ENCODE results near the gene EMILIN2.
"Not testable (repeated sequence)": the region's sequence is repeated elsewhere in the genome, so short reads cannot be mapped to it uniquely, and the experiment has no call there.

EMILIN2 gene

DNA sequence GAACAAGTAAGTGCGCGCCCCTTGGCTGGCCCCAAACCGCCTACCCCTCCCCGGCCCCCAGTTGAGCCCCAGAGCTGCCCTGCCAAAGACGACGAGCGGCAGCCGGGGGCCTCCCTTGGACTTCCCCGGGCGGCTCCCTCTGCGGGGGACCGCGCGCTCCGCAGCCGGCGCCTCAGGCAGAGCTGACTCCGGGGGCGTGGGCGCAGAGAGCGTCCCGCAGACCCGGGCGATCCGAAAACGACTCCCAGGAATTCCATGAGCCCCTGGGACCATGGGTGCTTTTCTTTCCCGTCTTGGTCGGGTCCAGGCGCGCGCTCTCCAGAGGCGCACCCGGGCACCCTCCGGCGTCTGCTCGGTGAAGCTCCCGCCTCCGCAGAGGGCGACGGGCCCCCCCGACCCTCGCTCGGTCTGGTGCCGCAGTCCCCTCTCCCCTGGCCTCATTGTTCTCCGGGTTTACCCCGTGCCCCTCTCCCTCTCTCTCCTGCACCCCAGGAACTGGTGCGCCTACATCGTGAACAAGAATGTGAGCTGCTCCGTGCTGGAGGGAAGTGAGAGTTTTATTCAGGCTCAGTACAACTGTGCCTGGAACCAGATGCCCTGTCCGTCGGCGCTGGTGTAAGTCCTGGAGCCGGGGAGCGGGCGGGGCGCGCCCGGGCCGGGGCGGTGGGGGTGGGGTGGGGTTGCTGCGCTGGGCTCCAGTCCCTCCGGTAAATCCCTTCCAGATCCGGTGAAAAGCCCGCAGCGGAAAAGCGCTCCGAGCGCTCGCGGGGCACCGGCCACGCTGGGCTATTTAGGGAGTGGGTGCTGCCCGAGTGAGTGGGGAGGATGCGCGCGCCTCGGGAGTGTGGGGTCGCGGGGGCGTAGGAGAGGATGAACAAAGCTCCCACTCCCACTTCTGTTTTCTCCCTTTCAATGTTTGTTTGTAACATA, 776 bp downstream of the EMILIN2 start:
- DNase-seq, result peak; percentile 22

DNA sequence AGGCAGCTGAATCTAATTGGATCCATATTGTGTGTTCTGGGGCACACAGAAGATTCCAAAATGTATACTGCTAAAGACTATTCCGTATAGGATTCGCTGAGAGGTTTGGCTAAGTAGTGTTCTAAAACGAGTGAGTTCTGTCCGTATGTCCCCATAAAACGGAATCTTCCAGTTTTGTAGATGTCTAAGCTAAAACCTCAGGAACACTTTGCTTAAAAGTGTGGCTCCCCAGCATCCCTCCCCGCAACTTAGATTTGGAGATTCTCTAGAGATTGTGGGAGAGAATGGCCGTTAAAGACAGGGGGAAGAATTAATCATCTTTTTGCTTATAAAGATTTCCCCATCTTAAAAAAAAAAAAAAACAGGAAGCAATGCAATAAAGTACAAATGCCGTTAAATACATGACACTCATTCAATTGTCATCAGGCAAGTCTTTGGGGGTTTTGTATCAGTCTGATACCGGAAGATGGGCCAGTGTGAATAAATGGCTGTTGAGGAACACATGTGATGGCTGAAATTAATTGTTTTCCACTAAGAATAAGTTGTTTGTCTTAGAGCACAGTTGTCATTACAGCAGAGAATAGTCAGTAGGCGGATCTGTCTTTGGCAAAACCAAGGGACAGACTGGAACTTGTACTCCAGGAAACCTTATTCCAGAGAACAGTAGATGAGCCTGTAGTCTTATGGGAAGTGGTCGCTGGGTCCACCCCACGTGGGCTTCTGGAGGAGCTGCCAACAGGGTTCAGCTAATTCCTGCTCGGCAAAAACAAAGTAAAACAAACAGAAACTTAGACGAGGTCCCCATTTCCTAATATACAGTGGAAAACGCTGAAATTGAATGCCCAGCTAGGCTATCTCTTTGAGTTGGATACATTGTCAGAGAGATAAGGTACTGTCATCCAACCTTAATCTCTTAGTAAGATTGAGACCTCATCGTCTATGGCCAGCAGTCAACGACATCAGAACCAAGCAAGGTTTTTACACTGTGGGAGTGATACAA, 1.7 kb downstream of the EMILIN2 start:
- no peak for DNase-seq

DNA sequence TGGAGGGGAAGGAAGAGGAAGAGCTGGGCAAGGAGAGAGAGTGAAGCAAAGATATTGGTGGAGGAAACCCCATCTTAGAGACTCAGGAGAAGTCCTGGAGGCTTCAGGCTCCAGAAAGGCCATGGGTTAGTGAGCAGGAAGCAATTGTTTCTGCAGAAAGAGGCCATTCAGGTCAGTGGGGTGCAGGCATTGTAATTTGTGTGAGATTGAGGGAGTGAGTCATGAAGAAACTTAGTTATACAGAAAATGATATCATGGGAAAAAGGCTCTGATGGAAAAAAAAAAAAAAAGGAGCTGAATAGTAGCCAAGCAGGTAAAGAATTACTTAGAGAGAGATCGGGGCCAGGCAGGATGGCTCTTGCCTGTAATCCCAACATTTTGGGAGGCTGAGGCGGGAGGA, 4.0 kb downstream of the EMILIN2 start:
- no peak for DNase-seq

DNA sequence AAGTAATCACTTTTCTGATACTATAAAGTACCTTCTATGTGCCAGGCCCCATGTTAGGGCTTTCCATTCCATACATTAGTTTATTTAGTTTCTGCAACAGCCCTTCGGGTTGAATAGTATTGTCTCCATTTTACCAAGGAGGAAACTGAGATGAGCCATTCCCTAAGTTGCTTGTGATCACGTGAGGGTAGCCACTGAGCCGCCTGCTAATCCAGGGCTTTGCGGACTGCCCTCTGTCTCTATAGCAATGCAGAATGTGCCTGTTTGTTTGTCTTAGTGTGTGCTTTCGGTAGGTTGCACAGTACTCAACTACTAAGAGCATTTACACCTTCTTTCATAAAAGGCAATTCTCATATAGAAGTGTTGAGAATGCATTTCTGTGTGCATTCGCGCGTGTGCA, 5.0 kb downstream of the EMILIN2 start:
- DNase-seq, result no peak

DNA sequence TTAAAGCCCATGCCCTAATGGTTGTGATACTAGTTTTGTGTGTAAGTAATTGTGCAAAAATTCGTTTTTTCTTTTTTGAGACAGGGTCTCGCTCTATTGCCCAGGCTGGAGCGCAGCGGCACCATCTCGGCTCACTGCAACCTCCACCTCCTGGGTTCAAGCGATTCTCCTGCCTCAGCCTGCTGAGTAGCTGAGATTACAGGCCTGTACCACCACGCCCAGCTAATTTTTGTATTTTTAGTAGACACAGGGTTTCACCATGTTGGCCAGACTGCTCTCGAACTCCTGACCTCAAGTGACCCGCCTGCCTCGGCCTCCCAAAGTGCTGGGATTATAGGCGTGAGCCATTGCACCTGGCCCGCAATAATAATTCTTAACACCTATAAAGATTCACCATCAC, 5.7 kb downstream of the EMILIN2 start:
- DNase-seq, result not testable (repeated sequence)

DNA sequence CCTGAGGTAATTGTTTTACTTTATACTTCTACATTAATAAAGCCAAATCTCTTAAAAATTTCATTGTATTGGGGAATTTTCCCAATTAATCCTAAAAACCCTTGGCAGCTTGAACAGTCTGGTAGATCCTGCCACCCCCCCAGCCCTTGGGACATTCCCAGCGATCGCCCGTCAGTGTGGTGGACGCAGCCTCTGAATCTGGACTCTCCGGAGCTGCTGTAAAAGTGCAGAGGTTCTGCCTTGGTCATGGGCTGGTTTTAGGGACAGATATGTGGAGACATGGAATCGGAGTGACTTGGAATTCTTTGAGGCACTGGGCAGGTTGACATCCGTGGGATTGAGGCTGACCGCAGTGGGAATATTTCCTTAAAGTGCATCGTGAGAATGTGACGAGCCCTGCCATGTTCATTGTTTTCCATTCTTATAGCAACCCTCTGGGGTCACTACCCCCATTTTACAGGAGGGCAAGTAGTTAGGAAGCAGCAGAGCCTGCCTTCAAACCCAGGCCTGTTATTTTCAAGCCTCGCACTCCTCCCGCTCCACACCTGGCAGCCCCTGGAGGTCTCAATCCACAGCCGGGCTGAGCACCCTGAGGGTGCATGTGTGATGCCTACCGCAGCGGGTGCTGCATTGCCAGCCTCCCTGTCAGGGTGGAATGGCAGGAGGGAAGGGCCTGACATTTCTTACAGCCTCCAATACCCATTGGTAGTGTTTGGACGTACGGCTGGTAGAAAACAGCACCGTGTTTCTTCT, 6.5 kb downstream of the EMILIN2 start:
- DNase-seq, result no peak

DNA sequence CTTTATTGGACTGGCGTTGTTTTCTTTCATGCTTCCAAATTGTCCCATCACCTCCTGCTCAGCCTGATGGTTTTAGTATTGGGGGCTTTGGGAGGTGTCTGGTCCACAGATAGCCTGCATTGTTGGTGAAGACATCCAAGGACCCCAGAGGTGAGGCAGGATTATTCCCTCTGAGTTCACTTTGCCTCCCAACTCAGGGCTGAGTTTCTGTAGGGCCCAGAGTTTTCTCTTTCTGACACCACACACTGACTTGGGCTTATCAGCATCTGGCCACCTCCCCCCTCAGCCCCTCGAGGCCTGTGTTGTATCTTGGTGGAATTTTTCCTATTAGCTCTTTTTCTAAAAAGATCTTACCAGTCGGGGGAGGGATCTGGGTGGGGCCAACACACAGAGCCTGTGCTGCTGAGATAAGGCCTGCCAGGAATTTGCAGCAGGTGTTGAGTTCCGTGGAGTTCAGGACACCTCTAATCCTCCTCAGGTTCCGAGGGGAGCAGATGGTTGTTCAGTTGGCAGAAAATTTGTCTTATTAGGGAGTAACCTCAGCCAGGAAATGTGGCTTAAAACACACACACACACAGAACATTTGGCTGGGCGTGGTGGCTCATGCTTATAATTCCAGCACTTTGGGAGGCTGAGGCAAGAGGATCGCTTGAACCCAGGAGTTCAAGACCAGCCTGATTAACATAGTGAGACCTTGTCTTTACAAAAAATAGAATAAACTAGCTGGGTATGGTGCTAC, 7.3 kb downstream of the EMILIN2 start:
- no peak for DNase-seq

DNA sequence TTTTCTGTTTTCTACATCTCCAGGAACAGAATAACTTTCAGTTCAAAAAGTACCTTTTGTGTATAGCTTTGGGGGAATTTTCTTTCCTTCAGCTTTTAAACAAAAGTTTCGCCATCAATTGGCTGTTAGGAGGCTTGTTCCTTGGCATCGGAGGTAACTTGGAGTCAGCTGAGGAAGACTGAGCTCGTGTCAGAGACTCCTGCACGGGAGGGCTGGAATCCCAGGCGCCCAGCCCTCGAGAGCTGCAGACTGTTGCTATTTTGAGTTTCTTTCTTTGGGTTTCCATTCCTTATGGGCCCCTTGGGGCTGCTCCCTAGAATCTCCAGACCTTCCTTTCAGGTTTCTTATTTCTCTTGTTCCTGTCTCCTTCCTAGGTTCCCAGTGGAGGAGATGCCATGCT, 8.1 kb downstream of the EMILIN2 start:
- no peak for DNase-seq

DNA sequence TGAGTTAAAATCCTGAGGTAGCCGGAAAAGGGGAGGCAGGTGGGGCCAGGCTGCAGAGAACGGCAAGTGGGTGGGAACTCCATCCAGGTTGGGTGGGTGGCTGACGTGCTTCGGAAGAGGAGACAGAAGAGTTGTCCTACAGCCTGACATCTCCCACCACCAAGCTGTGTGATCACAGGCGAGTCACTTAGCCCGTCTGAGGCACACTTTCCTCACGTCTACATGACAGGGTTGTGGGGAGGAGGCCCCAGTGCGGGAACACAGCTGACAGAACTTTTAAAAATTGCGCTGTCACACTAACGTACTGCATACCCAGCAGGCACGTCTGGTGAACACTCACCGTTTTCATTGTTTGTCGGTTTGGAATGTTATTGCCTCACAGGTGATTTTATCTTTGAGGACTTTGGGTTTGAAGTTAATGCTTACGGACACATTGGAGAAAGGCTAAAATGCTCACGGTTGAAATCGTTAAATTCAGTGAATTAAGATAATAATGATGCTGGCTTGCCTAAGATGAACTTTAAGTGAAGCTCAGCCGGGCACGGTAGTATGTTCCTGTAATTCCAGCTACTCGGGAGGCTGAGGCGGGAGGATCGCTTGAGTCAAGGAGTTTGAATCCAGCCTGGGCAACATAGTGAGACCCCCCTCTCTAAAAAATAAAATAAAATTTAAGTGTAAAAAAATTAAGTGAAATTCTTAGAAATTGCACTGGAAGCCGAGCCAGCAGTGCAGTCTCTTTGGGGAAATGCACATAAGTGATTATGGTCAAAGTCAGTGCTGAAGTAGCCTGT, 8.9 kb downstream of the EMILIN2 start:
- DNase-seq, result no peak

DNA sequence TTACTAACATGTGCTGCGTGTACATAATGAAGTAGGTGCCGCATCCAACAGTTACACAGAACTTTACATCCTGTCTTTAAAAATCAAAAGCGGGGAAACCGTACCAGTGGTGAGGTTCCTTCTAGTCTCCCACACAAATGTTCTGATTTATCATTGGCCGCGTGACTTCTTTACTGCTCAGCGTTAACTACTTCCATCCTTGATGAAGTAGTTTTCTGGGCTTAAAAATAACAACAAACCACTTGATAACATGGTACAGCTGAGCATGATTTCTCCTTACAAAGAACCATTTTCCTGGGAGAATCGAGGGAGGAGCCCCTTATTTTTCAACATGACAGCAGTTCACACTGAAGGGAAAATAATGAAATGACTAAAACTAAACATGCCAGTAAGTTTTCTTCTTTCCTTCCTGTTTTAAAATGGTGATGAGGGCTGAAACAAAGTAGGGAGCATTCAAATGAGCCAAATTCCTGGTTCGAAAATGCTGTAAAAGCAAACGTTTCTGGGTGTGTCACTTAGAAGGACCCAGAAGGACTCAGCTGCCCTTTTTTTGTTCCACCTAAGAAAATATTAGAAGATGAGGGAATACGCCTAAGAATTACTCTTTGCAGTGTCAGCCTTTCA, 9.9 kb downstream of the EMILIN2 start:
- DNase-seq, result no peak

DNA sequence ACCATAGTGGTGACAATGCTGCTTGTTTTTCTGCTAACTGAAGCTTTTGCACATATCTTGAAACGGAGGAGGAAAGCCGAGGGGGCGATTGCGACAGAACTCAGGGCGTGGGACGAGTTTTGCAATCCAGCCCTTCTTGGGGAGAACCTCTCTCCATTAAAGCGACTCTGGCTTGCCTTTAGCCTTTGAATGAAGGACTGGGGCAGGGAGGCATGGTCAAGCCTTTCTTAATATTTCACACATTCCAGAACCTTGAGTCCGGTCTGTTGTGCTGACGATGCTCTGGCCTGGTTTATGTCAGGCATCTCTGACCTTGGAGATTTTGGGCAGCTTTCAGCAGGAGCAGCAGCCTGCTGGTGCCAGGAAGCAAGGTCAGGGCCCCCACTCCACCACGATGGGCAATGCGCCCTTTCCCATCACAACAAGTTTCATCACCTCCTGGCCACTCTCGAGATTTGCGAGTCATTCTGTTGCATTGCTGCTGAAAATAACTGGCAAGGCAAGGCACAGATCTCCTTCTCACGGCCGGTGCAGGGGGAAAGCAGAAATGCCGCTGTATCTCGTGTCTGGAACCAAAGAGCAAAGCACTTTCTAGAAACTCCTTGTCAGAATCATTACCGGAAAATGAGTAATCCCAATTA, 10.8 kb downstream of the EMILIN2 start:
- DNase-seq, result no peak

DNA sequence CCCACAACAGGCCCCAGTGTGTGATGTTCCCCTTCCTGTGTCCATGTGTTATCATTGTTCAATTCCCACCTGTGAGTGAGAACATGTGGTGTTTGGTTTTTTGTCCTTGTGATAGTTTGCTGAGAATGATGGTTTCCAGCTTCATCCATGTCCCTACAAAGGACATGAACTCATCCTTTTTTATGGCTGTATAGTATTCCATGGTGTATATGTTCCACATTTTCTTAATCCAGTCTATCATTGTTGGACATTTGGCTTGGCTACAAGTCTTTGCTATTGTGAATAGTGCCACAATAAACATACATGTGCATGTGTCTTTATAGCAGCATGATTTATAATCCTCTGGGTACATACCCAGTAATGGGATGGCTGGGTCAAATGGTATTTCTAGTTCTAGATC, 13.6 kb downstream of the EMILIN2 start:
- not testable (repeated sequence) for DNase-seq

DNA sequence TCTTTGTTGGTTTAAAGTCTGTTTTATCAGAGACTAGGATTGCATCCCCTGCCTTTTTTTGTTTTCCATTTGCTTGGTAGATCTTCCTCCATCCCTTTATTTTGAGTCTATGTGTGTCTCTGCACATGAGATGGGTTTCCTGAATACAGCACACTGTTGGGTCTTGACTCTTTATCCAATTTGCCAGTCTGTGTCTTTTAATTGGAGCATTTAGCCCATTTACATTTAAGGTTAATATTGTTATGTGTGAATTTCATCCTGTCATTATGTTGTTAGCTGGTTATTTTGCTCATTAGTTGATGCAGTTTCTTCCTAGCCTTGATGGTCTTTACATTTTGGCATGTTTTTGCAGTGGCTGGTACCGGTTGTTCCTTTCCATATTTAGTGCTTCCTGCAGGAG, 17.2 kb downstream of the EMILIN2 start:
- DNase-seq, result not testable (repeated sequence)

DNA sequence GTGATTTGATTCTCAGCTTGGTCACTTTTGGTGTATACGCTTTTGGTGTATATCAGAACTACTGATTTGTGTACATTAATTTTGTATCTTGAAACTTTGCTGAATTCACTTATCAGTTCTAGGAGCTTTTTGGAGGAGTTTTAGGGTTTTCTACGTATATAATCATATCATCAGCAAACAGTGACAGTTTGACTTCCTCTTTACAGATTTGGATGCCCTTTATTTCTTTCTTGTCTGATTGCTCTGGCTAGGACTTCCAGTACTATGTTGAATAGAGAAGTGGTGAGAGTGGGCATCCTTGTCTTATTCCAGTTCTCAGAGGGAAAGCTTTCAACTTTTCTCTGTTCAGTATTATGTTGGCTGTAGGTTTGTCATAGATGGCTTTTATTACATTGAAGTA, 19.7 kb downstream of the EMILIN2 start:
- DNase-seq, result not testable (repeated sequence)

DNA sequence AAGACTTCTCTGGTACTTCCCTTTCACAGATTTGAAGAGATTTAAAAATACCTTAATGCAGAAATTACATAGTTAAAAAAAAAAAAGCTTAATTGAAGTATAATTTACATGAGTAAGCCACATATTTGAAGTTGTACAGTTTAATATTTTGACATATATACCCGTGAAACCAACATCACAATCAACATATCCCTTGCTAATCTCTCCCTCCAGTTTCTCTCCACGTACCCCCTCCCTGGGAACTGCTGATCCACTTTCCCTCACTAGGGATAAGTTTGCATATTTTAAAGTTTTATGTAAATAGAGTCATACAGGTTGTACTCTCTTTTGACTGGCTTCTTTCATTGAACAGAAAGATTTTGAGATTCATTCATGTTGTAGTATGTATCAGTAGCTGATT, 22.4 kb downstream of the EMILIN2 start:
- DNase-seq, result no peak

DNA sequence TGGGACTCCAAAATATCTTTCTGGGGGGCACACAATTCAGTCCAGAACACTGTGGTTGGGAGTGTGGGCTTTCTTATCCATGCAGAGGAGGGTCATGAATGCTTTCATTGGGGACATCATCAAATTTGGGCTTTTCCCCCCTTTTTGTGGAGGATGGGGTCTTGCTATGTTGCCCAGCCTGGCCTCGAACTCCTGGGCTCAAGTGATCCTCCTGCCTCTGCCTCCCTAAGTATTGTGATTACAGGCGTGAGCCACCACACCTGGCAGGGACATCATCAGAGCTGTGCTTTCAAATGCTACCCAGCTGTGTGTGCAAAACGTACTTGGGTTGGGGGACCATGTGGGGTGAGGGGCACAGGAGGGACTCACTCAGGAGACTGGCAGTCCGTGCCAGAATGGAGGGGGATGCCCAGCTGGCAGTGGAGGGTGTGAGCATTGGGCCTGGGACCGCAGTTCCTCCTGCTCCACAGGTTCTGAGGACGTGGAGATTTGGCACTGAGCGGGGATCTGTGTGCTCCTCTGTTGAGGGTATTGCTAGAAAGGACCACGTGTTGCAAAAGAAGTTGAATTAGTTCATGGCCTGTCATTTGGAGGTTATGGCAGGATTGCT, 24.4 kb downstream of the EMILIN2 start:
- no peak for DNase-seq

DNA sequence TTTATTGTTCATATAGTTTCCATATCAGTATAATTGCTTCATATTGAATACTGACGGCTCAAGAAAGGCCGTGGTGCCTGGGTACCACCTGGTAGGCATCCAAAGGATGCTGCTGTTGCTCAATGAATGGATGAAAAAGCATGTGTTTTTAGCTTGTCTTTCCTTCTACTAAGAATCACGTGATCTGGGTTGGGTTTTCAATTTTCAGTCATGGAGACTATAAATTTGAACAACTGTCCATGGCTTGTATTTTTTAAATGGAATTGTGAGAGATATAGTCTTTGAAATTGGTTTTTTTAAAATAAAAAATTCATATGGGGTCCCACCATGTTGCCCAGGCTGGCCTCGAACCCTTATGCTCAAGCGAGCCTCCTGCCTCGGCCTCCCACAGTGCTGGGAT, 25.3 kb downstream of the EMILIN2 start:
- no peak for DNase-seq

DNA sequence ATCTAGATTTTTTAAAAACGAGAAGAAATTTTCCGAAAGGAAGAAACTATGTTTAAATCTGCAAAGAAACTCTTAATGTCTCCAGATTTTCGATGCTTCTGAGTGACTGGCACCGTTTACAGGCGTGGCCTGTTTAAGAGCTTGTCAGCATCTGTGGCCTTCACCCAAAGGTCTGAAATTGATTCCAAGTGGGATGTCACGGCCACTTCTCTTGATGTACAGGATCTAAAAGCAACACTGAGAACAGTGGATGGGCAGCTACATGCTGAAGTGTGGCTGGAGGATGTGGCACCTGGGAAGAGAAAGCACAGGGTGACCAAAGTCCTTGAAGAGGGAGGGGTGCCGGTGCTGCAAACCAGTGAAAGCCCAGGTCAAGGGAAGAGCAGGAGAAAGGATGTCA, 28.0 kb downstream of the EMILIN2 start:
- DNase-seq, result no peak

DNA sequence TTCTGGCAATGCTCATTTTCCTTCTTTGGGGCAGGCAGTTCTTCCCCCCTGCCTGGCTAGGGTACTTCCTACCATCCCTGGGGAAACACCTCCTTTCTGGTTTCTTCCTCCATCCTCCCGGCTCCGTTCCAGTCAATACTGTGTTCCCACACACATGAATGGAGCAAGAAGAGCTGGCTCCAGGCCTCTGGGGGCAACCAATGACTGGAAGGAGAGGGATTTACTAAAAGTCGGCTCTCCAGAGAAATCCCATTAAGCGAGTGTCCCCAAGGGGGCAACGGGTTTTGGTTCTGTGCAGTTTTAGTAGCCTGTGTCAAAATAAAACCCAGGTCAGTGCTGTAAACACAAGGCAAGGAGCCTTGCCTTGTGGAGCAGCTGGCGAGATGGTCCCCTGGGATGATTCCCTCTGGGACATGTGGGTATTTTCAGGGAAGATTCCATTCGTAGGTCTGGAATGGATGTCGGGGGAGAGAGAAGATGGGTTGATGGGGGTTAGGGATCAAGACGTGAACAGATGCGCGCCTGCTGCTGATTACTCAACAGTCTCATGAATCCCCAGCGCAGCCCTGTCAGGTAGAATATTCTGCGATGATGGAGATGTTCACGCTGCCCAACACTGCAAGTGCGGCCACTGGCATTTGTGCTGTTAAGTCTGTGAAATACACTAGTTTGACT, 32.0 kb downstream of the EMILIN2 start:
- no peak for DNase-seq
